Neutrophil (primary cell): Measurements from ENCODE around the gene MPHOSPH6.

Experiments
- H3K27ac ChIP-seq: fragments of 200-600 bp; sonication (generic); 2 replicates; pipeline ENCODE4 v1.5.1; 2016; ENCODE audit warnings: mild to moderate bottlenecking, moderate library complexity
- H3K27me3 ChIP-seq: fragments of 200-600 bp; sonication (generic); 2 replicates; pipeline ENCODE4 v1.6.0; 2016; ENCODE audit warnings: mild to moderate bottlenecking
- H3K36me3 ChIP-seq: fragments of 200-600 bp; sonication (generic); 2 replicates; pipeline ENCODE4 v1.5.1; 2017
- H3K4me1 ChIP-seq, 2 experiments: fragments of 200-600 bp in 1 of 2; sonication (generic) in 1 of 2; 1 replicate in 1 of 2; 2 replicates in 1 of 2; pipeline versions ENCODE4 v1.5.1 to v1.6.1; 2013 to 2016; ENCODE audit warnings: low read depth in 1 of 2, low read length in 1 of 2, mild to moderate bottlenecking in 1 of 2, moderate library complexity in 1 of 2; ENCODE audit not compliant: control insufficient read depth in 1 of 2, insufficient read depth in 1 of 2
- H3K4me3 ChIP-seq, 2 experiments: fragments of 200-600 bp in 1 of 2; sonication (generic) in 1 of 2; 1 replicate in 1 of 2; 2 replicates in 1 of 2; pipeline ENCODE4 v1.5.1; 2013 to 2016; ENCODE audit warnings: low read depth in 1 of 2, low read length in 1 of 2, mild to moderate bottlenecking in 1 of 2, moderate library complexity in 1 of 2
- H3K9me3 ChIP-seq: fragments of 200-600 bp; sonication (generic); 2 replicates; pipeline ENCODE4 v1.5.1; 2016
- CTCF ChIP-seq: fragments of 200-600 bp; sonication (generic); IDR thresholded peaks from 2 replicates; pipeline ENCODE4 v1.5.1; 2016; ENCODE audit warnings: antibody characterized with exemption

The MPHOSPH6 gene

GRCh38 chr16:82190386-82190785 lies 20.4 kb upstream of the MPHOSPH6 start:
- TF ChIP-seq CTCF: no peak
- peaks cover 11% of the 10 kb centered on the region for H3K27me3 ChIP-seq
- H3K9me3 ChIP-seq: no peaks in the 10 kb centered on the region
- no peaks in the 10 kb centered on the region for H3K4me1 ChIP-seq
- H3K36me3 ChIP-seq: no peaks in the 10 kb centered on the region
- H3K4me3 ChIP-seq: no peak overlapping the region
- no peak overlapping the region for H3K27ac ChIP-seq

- no peak for TF ChIP-seq CTCF
- Histone ChIP-seq H3K4me1 (no peaks in the 10 kb centered on the region), H3K36me3 (no peaks in the 10 kb centered on the region), H3K4me3 (no peak overlapping the region), H3K27ac (no peak overlapping the region), H3K27me3 (peaks cover 20% of the 10 kb centered on the region), H3K9me3 (no peaks in the 10 kb centered on the region)
Measured at GRCh38 chr16:82187829-82188228, 17.8 kb upstream of the MPHOSPH6 start.

- H3K27me3 ChIP-seq: peaks cover 20% of the 10 kb centered on the region
- H3K36me3 ChIP-seq: no peaks in the 10 kb centered on the region
- no peak overlapping the region for H3K4me3 ChIP-seq
- no peak overlapping the region for H3K27ac ChIP-seq
- TF ChIP-seq CTCF: no peak
- no peaks in the 10 kb centered on the region for H3K9me3 ChIP-seq
- H3K4me1 ChIP-seq: no peaks in the 10 kb centered on the region
Measured at GRCh38 chr16:82185012-82185411, 15.0 kb upstream of the MPHOSPH6 start.

GRCh38 chr16:82184213-82184612 lies 14.2 kb upstream of the MPHOSPH6 start:
- Histone ChIP-seq H3K27ac (no peak overlapping the region), H3K4me1 (no peaks in the 10 kb centered on the region), H3K27me3 (peaks cover 18% of the 10 kb centered on the region), H3K4me3 (no peak overlapping the region), H3K36me3 (no peaks in the 10 kb centered on the region), H3K9me3 (no peaks in the 10 kb centered on the region)
- no peak for TF ChIP-seq CTCF

- no peak for TF ChIP-seq CTCF
- Histone ChIP-seq H3K4me1 (no peaks in the 10 kb centered on the region), H3K36me3 (no peaks in the 10 kb centered on the region), H3K9me3 (no peaks in the 10 kb centered on the region), H3K4me3 (no peak overlapping the region), H3K27ac (no peak overlapping the region), H3K27me3 (peaks cover 18% of the 10 kb centered on the region)
Measured at GRCh38 chr16:82183004-82183397, 13.0 kb upstream of the MPHOSPH6 start.
